ENCODE measurements around the gene LRP5.

Gene LRP5

DNA sequence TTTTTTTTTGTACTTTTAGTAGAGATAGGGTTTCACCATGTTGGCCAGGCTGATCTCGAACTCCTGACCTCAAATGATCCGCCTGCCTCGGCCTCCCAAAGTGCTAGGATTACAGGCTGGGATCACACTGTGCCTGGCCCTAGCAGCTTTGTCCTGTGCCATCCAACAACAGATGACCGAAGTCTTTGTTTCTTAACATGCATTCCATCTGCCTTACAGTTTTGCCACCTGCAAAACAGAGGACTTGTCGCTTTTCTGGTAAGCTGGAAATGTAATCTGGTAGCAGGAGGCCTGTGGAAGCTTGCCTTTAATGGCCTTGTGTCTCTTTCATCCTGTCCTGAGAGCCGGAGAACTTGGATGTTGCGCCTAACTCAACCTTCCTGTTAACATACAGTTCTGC, 89.5 kb downstream of the LRP5 start:
- Mint-ChIP-seq H3K27me3 (ENCODE audit: low read depth, poor library complexity) (no peaks in the 10 kb centered on the region), H3K27ac (peak overlapping the region; percentile 49), H3K4me1 (peaks cover 14% of the 10 kb centered on the region), H3K9me3 (no peaks in the 10 kb centered on the region), H3K36me3 (ENCODE audit: low read depth) (peaks cover 53% of the 10 kb centered on the region), H3K4me3 (no peak overlapping the region)
- no peak for DNase-seq
- TF ChIP-seq CTCF (IDR thresholded peaks at IDR 0.05) = no peak

GRCh38 chr11:68402355-68403031, 90.1 kb downstream of the LRP5 start:
- no peak for DNase-seq
- TF ChIP-seq CTCF (IDR thresholded peaks at IDR 0.05) = no peak
- Mint-ChIP-seq H3K4me3 (no peak overlapping the region), H3K4me1 (peaks cover 13% of the 10 kb centered on the region), H3K27me3 (ENCODE audit: low read depth, poor library complexity) (no peaks in the 10 kb centered on the region), H3K9me3 (no peaks in the 10 kb centered on the region), H3K27ac (peak overlapping the region; percentile 49), H3K36me3 (ENCODE audit: low read depth) (peaks cover 56% of the 10 kb centered on the region)

GRCh38 chr11:68403424-68403823, 91.0 kb downstream of the LRP5 start:
- Mint-ChIP-seq H3K36me3 (ENCODE audit: low read depth) (peaks cover 65% of the 10 kb centered on the region), H3K27ac (no peak overlapping the region), H3K27me3 (ENCODE audit: low read depth, poor library complexity) (no peaks in the 10 kb centered on the region), H3K9me3 (no peaks in the 10 kb centered on the region), H3K4me1 (peaks cover 7% of the 10 kb centered on the region), H3K4me3 (no peak overlapping the region)
- no peak for TF ChIP-seq CTCF (IDR thresholded peaks at IDR 0.05)
- no peak for DNase-seq

DNA sequence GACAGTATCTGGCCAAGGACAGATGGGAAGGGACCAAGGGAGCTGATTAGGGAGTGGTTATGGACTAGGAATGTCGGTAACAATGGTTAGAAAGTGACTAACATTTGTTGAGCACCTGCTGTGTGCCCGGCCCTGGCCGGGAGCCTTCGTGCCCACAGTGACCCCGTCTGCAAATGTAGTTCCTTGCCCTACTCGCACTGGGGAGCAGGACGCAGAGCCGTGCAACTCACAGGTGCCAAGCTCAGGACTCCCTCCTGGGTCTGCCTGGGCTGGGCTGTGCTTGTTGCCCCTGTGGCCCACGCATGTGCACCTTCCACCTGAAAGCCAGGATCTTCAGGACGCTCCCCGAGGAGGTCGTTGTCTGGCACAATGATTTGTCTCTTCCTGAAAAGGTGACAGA, 91.4 kb downstream of the LRP5 start:
- no peak for TF ChIP-seq CTCF (IDR thresholded peaks at IDR 0.05)
- H3K27me3 Mint-ChIP-seq (ENCODE audit: low read depth, poor library complexity) = no peaks in the 10 kb centered on the region
- no peak overlapping the region for H3K27ac Mint-ChIP-seq
- H3K4me1 Mint-ChIP-seq = peaks cover 7% of the 10 kb centered on the region
- H3K36me3 Mint-ChIP-seq (ENCODE audit: low read depth) = peaks cover 69% of the 10 kb centered on the region
- H3K4me3 Mint-ChIP-seq = no peak overlapping the region
- H3K9me3 Mint-ChIP-seq = no peaks in the 10 kb centered on the region
- no peak for DNase-seq

DNA sequence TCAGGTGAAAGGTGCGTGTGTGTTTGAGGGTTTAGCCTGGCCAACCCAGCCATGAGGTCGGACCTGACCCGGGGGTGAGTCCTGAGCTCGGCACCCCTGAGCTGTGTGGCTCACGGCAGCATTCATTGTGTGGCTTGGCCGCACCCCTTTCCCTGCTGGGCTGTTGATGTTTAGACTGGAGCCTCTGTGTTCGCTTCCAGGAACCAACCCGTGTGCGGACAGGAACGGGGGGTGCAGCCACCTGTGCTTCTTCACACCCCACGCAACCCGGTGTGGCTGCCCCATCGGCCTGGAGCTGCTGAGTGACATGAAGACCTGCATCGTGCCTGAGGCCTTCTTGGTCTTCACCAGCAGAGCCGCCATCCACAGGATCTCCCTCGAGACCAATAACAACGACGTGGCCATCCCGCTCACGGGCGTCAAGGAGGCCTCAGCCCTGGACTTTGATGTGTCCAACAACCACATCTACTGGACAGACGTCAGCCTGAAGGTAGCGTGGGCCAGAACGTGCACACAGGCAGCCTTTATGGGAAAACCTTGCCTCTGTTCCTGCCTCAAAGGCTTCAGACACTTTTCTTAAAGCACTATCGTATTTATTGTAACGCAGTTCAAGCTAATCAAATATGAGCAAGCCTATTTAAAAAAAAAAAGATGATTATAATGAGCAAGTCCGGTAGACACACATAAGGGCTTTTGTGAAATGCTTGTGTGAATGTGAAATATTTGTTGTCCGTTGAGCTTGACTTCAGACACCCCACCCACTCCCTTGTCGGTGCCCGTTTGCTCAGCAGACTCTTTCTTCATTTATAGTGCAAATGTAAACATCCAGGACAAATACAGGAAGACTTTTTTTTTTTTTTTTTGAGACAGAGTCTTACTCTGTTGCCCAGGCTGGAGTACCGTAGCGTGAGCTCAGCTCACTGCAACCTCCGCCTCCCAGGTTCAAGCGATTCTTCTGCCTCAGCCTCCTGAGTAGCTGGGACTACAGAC, 94.2 kb downstream of the LRP5 start:
- Mint-ChIP-seq H3K9me3 (no peaks in the 10 kb centered on the region), H3K27me3 (ENCODE audit: low read depth, poor library complexity) (no peaks in the 10 kb centered on the region), H3K27ac (peak overlapping the region; percentile 22), H3K36me3 (ENCODE audit: low read depth) (peaks cover 79% of the 10 kb centered on the region), H3K4me1 (no peaks in the 10 kb centered on the region), H3K4me3 (no peak overlapping the region)
- TF ChIP-seq CTCF (IDR thresholded peaks at IDR 0.05) = no peak
- DNase-seq = no peak

Measured in nephron progenitor cell (in vitro differentiated cells).